CD14-positive monocyte (primary cell): ENCODE data around the gene BBS9. TPM values are rescaled to one million over a fixed set of nuclear protein-coding genes. Genes with fewer than 3 reads are reported as not detected.

Source experiments
- DNase-seq, 3 donors: peaks; one replicate each; pipeline ENCODE4 v3.0.0-alpha.2; 2011 to 2022
- H2AFZ ChIP-seq: 2 replicates; pipeline ENCODE4 v1.6.0; 2012; ENCODE audit warnings: mild to moderate bottlenecking, low read depth, low read length, inconsistent platforms; ENCODE audit not compliant: insufficient read depth, poor library complexity, severe bottlenecking
- H3K27ac ChIP-seq, 2 donors: 1 replicate in 1 of 2; 2 replicates in 1 of 2; pipeline ENCODE4 v1.5.1; 2012 to 2013; ENCODE audit warnings: low read length in 2 of 2, control low read depth in 1 of 2, inconsistent platforms in 1 of 2, low read depth in 1 of 2, mild to moderate bottlenecking in 1 of 2
- H3K27me3 ChIP-seq, 2 donors: one replicate each; pipeline versions ENCODE4 v1.6.0 to v1.6.1; 2011 to 2013; ENCODE audit warnings: low read length in 2 of 2; ENCODE audit not compliant: control insufficient read depth in 2 of 2, insufficient read depth in 2 of 2
- H3K36me3 ChIP-seq, 2 donors: replicated peaks in 1 of 2; 1 replicate in 1 of 2; 2 replicates in 1 of 2; pipeline versions ENCODE4 v1.5.1 to v1.6.1; 2012 to 2013; ENCODE audit warnings: low read length in 2 of 2, control low read depth in 1 of 2, inconsistent platforms in 1 of 2, mild to moderate bottlenecking in 1 of 2; ENCODE audit not compliant: insufficient read depth in 2 of 2, control insufficient read depth in 1 of 2
- H3K4me1 ChIP-seq, 2 donors: 1 replicate in 1 of 2; 2 replicates in 1 of 2; pipeline versions ENCODE4 v1.5.1 to v1.6.1; 2012 to 2013; ENCODE audit warnings: low read length in 2 of 2, control low read depth in 1 of 2, inconsistent platforms in 1 of 2, mild to moderate bottlenecking in 1 of 2, moderate library complexity in 1 of 2; ENCODE audit not compliant: insufficient read depth in 2 of 2, control insufficient read depth in 1 of 2
- H3K4me2 ChIP-seq: replicated peaks from 2 replicates; pipeline ENCODE3; 2012; ENCODE audit warnings: low read length, moderate library complexity, mild to moderate bottlenecking; ENCODE audit not compliant: poor library complexity, severe bottlenecking; ENCODE audit errors: extremely low read depth
- H3K4me3 ChIP-seq, 3 experiments: fragments of 200-600 bp in 1 of 3; sonication (generic) in 1 of 3; replicated peaks in 1 of 3; 1 replicate in 2 of 3; 2 replicates in 1 of 3; pipeline ENCODE4 v1.5.1; 2011 to 2013; ENCODE audit warnings: low read length in 3 of 3, mild to moderate bottlenecking in 3 of 3, control low read depth in 2 of 3, low read depth in 2 of 3, inconsistent platforms in 1 of 3, moderate library complexity in 1 of 3
- H3K79me2 ChIP-seq: 2 replicates; pipeline ENCODE4 v1.6.0; 2012; ENCODE audit warnings: mild to moderate bottlenecking, control low read depth, inconsistent platforms, low read length, moderate library complexity; ENCODE audit not compliant: insufficient read depth
- H3K9ac ChIP-seq: 2 replicates; pipeline ENCODE4 v1.6.0; 2017; ENCODE audit warnings: low read length, mild to moderate bottlenecking; ENCODE audit not compliant: insufficient read depth, poor library complexity, severe bottlenecking
- H3K9me3 ChIP-seq, 2 donors: replicated peaks in 1 of 2; 1 replicate in 1 of 2; 2 replicates in 1 of 2; pipeline versions ENCODE4 v1.5.1 to v1.6.1; 2012 to 2013; ENCODE audit warnings: low read length in 2 of 2, control low read depth in 1 of 2; ENCODE audit not compliant: control insufficient read depth in 1 of 2, insufficient read depth in 1 of 2
- H4K20me1 ChIP-seq: 2 replicates; pipeline ENCODE4 v1.6.0; 2012; ENCODE audit warnings: mild to moderate bottlenecking, low read length, control low read depth, moderate library complexity; ENCODE audit not compliant: insufficient read depth
- H3K27ac Mint-ChIP-seq, 7 donors: one replicate each; pipeline ENCODE4 v1.8.0; 2020; ENCODE audit warnings: mild to moderate bottlenecking in 7 of 7, mixed read lengths in 7 of 7, moderate library complexity in 6 of 7, inconsistent platforms in 2 of 7
- H3K27me3 Mint-ChIP-seq, 3 donors: one replicate each; pipeline ENCODE4 v1.8.0; 2021 to 2022; ENCODE audit warnings: low read depth in 3 of 3, mild to moderate bottlenecking in 3 of 3, mixed read lengths in 3 of 3, moderate library complexity in 3 of 3, inconsistent platforms in 1 of 3
- H3K36me3 Mint-ChIP-seq, 2 donors: one replicate each; pipeline ENCODE4 v1.8.0; 2020; ENCODE audit warnings: mixed read lengths in 2 of 2, inconsistent platforms in 1 of 2, mild to moderate bottlenecking in 1 of 2
- H3K4me1 Mint-ChIP-seq: one replicate; pipeline ENCODE4 v1.8.0; 2020; ENCODE audit warnings: mild to moderate bottlenecking, mixed read lengths
- H3K4me3 Mint-ChIP-seq, 2 donors: one replicate each; pipeline ENCODE4 v1.8.0; 2020; ENCODE audit warnings: mild to moderate bottlenecking in 2 of 2, mixed read lengths in 2 of 2, moderate library complexity in 1 of 2
- H3K9me3 Mint-ChIP-seq, 7 donors: one replicate each; pipeline ENCODE4 v1.8.0; 2020 to 2022; ENCODE audit warnings: mixed read lengths in 7 of 7, mild to moderate bottlenecking in 6 of 7, moderate library complexity in 6 of 7, inconsistent platforms in 2 of 7
- WGBS: methylation state at CpG from one replicate; pipeline ENCODE4 v1.1.5; 2013; ENCODE audit warnings: missing lambda C conversion rate; ENCODE audit not compliant: insufficient coverage; 5-methylcytosine and 5-hydroxymethylcytosine counted together
- intact Hi-C, 2 donors: fragments of 100-400 bp; cut with micrococcal nuclease; formaldehyde crosslinking; loops; one replicate each; pipeline versions ENCODE4 v1.15.0 to v1.15.1; 2023
- polyA plus RNA-seq, 3 donors: library from polyadenylated mRNA; depleted of rRNA in 1 of 3; unstranded in 2 of 3; stranded (reverse) in 1 of 3; fragments of 300-500 nt in 2 of 3; fragments of >200 nt in 1 of 3; fragmentation: Illumina TruSeq in 2 of 3; gene quantifications; 1 replicate in 2 of 3; 2 replicates in 1 of 3; pipeline ENCODE4 v1.2.3, GENCODE V29; 2012 to 2021
- TF ChIP-seq, protein P1 (sequence below): fragments of 200-600 bp; IDR thresholded peaks from one replicate; pipeline ENCODE4 v1.8.0; 2022; ENCODE audit warnings: antibody characterized with exemption, mild to moderate bottlenecking

The BBS9 gene
- polyA plus RNA-seq, 3 donors, result 4.9 to 7.5 (median 6.8) TPM

DNA sequence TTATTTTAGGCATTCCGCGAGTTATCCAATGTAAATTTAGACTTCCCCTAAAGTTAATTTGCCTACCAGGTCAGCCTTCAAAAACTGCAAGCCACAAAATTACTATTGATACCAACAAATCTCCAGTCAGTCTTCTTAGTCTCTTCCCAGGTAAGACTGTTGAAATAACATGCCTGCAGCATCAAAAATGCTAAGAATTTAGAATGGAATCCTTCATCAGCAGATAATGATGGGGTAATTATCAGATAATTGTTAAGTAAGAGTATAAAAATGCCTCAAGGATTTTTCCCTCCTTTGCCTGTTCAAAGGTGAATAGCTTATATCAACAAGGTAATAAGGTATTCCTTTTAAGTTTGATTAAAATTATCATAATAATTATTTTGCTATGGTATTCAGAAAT lies 228.5 kb downstream of the BBS9 start:
- no peaks in the 10 kb centered on the region for H3K9me3 Mint-ChIP-seq
- no peaks in the 10 kb centered on the region for H3K36me3 ChIP-seq
- H3K4me2 ChIP-seq, result no peak overlapping the region
- no peak overlapping the region for H3K27ac Mint-ChIP-seq
- no peaks in the 10 kb centered on the region for H3K27me3 ChIP-seq
- H3K27me3 Mint-ChIP-seq, result no peaks in the 10 kb centered on the region
- no peak for DNase-seq
- H3K79me2 ChIP-seq, result no peaks in the 10 kb centered on the region
- WGBS, result 100% methylated on average over 2 of the region's 2 CpGs
- TF ChIP-seq, protein P1, sequence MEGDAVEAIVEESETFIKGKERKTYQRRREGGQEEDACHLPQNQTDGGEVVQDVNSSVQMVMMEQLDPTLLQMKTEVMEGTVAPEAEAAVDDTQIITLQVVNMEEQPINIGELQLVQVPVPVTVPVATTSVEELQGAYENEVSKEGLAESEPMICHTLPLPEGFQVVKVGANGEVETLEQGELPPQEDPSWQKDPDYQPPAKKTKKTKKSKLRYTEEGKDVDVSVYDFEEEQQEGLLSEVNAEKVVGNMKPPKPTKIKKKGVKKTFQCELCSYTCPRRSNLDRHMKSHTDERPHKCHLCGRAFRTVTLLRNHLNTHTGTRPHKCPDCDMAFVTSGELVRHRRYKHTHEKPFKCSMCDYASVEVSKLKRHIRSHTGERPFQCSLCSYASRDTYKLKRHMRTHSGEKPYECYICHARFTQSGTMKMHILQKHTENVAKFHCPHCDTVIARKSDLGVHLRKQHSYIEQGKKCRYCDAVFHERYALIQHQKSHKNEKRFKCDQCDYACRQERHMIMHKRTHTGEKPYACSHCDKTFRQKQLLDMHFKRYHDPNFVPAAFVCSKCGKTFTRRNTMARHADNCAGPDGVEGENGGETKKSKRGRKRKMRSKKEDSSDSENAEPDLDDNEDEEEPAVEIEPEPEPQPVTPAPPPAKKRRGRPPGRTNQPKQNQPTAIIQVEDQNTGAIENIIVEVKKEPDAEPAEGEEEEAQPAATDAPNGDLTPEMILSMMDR, result no peak
- H3K36me3 Mint-ChIP-seq, result no peaks in the 10 kb centered on the region
- H3K4me1 ChIP-seq, result no peaks in the 10 kb centered on the region
- no peak overlapping the region for H3K9ac ChIP-seq
- no peak overlapping the region for H2AFZ ChIP-seq
- H3K4me1 Mint-ChIP-seq, result no peaks in the 10 kb centered on the region
- H3K4me3 ChIP-seq, result no peak overlapping the region
- no peaks in the 10 kb centered on the region for H3K9me3 ChIP-seq
- H4K20me1 ChIP-seq, result no peaks in the 10 kb centered on the region
- no peak overlapping the region for H3K4me3 Mint-ChIP-seq
- H3K27ac ChIP-seq, result no peak overlapping the region
- intact Hi-C loops, result no loop called here

DNA sequence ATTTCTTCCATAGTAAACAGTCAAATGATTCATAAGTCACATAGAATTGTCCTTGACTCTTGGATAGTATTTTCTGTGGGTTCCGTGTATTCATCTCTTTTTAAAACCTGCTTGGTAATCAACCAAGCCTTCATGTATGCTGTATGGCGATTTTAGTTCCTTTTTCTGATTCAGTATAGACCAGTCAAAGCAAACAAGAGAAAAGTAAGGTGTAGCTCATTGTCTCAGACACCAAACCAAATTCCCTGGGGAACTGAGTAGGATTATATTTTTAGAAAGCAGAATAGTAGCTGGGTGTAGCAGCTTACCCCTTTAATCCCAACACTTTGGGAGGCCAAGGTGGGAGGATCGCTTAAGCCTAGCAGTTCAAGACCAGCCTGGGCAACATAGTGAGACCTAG lies 240.5 kb downstream of the BBS9 start:
- no peaks in the 10 kb centered on the region for H3K4me1 Mint-ChIP-seq
- H3K27me3 Mint-ChIP-seq, result peaks cover 0 to 3% (median 0%) of the 10 kb centered on the region in 3 donors
- WGBS, result 80% methylated on average over 1 of the region's 3 CpGs
- DNase-seq, result no peak
- Histone ChIP-seq H3K4me3 (no peak overlapping the region), H4K20me1 (no peaks in the 10 kb centered on the region), H2AFZ (no peak overlapping the region), H3K27ac (no peak overlapping the region), H3K36me3 (no peaks in the 10 kb centered on the region), H3K27me3 (no peaks in the 10 kb centered on the region), H3K4me2 (no peak overlapping the region), H3K4me1 (no peaks in the 10 kb centered on the region), H3K9me3 (peaks cover 0 to 4% of the 10 kb centered on the region in 2 donors), H3K79me2 (no peaks in the 10 kb centered on the region), H3K9ac (no peak overlapping the region)
- H3K27ac Mint-ChIP-seq, result no peak overlapping the region
- TF ChIP-seq, protein P1, result no peak
- peaks cover 3 to 13% (median 8%) of the 10 kb centered on the region in 7 donors for H3K9me3 Mint-ChIP-seq
- peaks cover 2 to 3% of the 10 kb centered on the region in 2 donors for H3K36me3 Mint-ChIP-seq
- H3K4me3 Mint-ChIP-seq, result no peak overlapping the region
- intact Hi-C loops, result no loop called here
